Fibroblast of lung (primary cell): Measurements from ENCODE around the gene EPB42.

Experiments
- EZH2 ChIP-seq: IDR thresholded peaks from 2 replicates; pipeline ENCODE4 v1.5.1; 2012; ENCODE audit warnings: low read length, control low read depth, mild to moderate bottlenecking; ENCODE audit errors: missing control alignments
- TF ChIP-seq, protein P1 (sequence below), 2 donors: IDR thresholded peaks in 1 of 2; conservative IDR thresholded peaks in 1 of 2; 1 replicate in 1 of 2; 2 replicates in 1 of 2; pipeline ENCODE4 v1.5.1; 2011 to 2012; ENCODE audit warnings: low read length in 2 of 2, control low read depth in 1 of 2, inconsistent platforms in 1 of 2, low read depth in 1 of 2, mild to moderate bottlenecking in 1 of 2

GRCh38 chr15:43210172-43210745 is 10.6 kb downstream of the EPB42 start:
- TF ChIP-seq, protein P1, sequence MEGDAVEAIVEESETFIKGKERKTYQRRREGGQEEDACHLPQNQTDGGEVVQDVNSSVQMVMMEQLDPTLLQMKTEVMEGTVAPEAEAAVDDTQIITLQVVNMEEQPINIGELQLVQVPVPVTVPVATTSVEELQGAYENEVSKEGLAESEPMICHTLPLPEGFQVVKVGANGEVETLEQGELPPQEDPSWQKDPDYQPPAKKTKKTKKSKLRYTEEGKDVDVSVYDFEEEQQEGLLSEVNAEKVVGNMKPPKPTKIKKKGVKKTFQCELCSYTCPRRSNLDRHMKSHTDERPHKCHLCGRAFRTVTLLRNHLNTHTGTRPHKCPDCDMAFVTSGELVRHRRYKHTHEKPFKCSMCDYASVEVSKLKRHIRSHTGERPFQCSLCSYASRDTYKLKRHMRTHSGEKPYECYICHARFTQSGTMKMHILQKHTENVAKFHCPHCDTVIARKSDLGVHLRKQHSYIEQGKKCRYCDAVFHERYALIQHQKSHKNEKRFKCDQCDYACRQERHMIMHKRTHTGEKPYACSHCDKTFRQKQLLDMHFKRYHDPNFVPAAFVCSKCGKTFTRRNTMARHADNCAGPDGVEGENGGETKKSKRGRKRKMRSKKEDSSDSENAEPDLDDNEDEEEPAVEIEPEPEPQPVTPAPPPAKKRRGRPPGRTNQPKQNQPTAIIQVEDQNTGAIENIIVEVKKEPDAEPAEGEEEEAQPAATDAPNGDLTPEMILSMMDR (conservative IDR thresholded peaks at IDR 0.05 in 1 of 2, IDR thresholded peaks at IDR 0.05 in 1 of 2; ENCODE audit: low read depth in 1 of 2, low read length in 2 of 2), result no peak
- no peak for TF ChIP-seq EZH2
